GM23338 (cell line): ENCODE results near the gene TRIM44.

Source experiments
- CREB1 ChIP-seq: fragments of 250-450 bp; sonication (Bioruptor Pico); IDR thresholded peaks from 2 replicates; pipeline ENCODE4 v1.5.0; 2020; ENCODE audit warnings: low read depth, mild to moderate bottlenecking, moderate library complexity
- CTCF ChIP-seq, 2 experiments: fragments of 200-600 bp in 1 of 2; sonication (generic) in 1 of 2; conservative IDR thresholded peaks; 2 replicates each; pipeline versions ENCODE4 v1.5.1 to v1.6.1; 2016 to 2017; ENCODE audit warnings: antibody characterized with exemption in 2 of 2, low read depth in 2 of 2, mild to moderate bottlenecking in 2 of 2, moderate library complexity in 1 of 2
- EZH2 ChIP-seq: fragments of 200-600 bp; sonication (generic); IDR thresholded peaks from one replicate; pipeline ENCODE4 v1.8.0; 2017; ENCODE audit warnings: antibody characterized with exemption, mild to moderate bottlenecking, low read depth; ENCODE audit not compliant: unreplicated experiment
- EZH2phosphoT487 ChIP-seq: fragments of 200-600 bp; sonication (generic); IDR thresholded peaks from one replicate; pipeline ENCODE4 v1.8.1; 2018; ENCODE audit warnings: antibody characterized with exemption; ENCODE audit not compliant: unreplicated experiment
- JUNB ChIP-seq: IDR thresholded peaks from one replicate; pipeline ENCODE4 v1.6.1; 2016; ENCODE audit warnings: antibody characterized with exemption; ENCODE audit not compliant: unreplicated experiment
- NANOG ChIP-seq: IDR thresholded peaks from 2 replicates; pipeline ENCODE4 v1.6.1; 2016; ENCODE audit warnings: antibody characterized with exemption, borderline replicate concordance
- POLR2AphosphoS5 ChIP-seq: IDR thresholded peaks from 2 replicates; pipeline ENCODE4 v1.6.1; 2016; ENCODE audit warnings: antibody characterized with exemption, low read depth
- REST ChIP-seq: IDR thresholded peaks from one replicate; pipeline ENCODE4 v1.6.1; 2018; ENCODE audit warnings: antibody characterized with exemption; ENCODE audit not compliant: unreplicated experiment
- STAT1 ChIP-seq: IDR thresholded peaks from one replicate; pipeline ENCODE4 v1.6.1; 2016; ENCODE audit warnings: antibody characterized with exemption; ENCODE audit not compliant: unreplicated experiment
- ZNF114 ChIP-seq: fragments of 250-450 bp; sonication (Bioruptor Pico); IDR thresholded peaks from 2 replicates; pipeline ENCODE4 v1.5.0; 2020; ENCODE audit warnings: mild to moderate bottlenecking, moderate library complexity
- ZNF331 ChIP-seq: fragments of 250-450 bp; sonication (Bioruptor Pico); IDR thresholded peaks from 2 replicates; pipeline ENCODE4 v1.5.0; 2020; ENCODE audit warnings: low read depth, mild to moderate bottlenecking, moderate library complexity
- TF ChIP-seq, protein P1 (sequence below): IDR thresholded peaks from 2 replicates; pipeline ENCODE4 v1.6.1; 2016; ENCODE audit warnings: antibody characterized with exemption
- TF ChIP-seq, protein P2 (sequence below): fragments of 250-450 bp; sonication (Bioruptor Pico); IDR thresholded peaks from 2 replicates; pipeline ENCODE4 v1.5.0; 2020; ENCODE audit warnings: mild to moderate bottlenecking, moderate library complexity

DNA sequence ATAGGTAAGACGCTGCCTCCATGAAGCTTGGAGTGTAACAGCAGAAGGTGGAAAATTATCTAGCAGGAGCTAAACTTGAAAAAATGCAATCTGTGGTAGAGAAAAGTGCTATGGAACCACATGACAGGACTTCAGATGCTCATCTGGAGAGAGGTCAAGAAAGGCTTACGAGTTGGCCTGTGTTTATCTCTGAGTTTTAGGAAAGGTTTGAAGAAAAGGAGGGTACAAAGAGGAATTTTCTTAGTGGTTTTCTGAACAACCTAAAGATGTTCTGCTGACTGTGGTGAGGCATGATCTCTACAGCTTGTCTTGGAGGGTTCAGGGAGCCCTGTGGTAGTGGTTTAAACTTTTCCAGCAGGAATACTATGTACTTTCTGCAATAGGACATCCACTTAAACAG is 36.1 kb upstream of the TRIM44 start:
- TF ChIP-seq POLR2AphosphoS5 = no peak
- TF ChIP-seq CTCF (conservative IDR thresholded peaks at IDR 0.05; ENCODE audit: low read depth in 2 of 2) = no peak
- TF ChIP-seq ZNF331 (CRISPR knock-in tag) = no peak
- TF ChIP-seq, protein P1, sequence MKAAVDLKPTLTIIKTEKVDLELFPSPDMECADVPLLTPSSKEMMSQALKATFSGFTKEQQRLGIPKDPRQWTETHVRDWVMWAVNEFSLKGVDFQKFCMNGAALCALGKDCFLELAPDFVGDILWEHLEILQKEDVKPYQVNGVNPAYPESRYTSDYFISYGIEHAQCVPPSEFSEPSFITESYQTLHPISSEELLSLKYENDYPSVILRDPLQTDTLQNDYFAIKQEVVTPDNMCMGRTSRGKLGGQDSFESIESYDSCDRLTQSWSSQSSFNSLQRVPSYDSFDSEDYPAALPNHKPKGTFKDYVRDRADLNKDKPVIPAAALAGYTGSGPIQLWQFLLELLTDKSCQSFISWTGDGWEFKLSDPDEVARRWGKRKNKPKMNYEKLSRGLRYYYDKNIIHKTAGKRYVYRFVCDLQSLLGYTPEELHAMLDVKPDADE = no peak
- TF ChIP-seq EZH2 = no peak
- TF ChIP-seq NANOG = no peak
- no peak for TF ChIP-seq JUNB
- TF ChIP-seq REST = no peak
- TF ChIP-seq EZH2phosphoT487 = no peak
- TF ChIP-seq STAT1 = no peak
- TF ChIP-seq CREB1 = no peak
- TF ChIP-seq ZNF114 (CRISPR knock-in tag) = no peak
- TF ChIP-seq, protein P2, sequence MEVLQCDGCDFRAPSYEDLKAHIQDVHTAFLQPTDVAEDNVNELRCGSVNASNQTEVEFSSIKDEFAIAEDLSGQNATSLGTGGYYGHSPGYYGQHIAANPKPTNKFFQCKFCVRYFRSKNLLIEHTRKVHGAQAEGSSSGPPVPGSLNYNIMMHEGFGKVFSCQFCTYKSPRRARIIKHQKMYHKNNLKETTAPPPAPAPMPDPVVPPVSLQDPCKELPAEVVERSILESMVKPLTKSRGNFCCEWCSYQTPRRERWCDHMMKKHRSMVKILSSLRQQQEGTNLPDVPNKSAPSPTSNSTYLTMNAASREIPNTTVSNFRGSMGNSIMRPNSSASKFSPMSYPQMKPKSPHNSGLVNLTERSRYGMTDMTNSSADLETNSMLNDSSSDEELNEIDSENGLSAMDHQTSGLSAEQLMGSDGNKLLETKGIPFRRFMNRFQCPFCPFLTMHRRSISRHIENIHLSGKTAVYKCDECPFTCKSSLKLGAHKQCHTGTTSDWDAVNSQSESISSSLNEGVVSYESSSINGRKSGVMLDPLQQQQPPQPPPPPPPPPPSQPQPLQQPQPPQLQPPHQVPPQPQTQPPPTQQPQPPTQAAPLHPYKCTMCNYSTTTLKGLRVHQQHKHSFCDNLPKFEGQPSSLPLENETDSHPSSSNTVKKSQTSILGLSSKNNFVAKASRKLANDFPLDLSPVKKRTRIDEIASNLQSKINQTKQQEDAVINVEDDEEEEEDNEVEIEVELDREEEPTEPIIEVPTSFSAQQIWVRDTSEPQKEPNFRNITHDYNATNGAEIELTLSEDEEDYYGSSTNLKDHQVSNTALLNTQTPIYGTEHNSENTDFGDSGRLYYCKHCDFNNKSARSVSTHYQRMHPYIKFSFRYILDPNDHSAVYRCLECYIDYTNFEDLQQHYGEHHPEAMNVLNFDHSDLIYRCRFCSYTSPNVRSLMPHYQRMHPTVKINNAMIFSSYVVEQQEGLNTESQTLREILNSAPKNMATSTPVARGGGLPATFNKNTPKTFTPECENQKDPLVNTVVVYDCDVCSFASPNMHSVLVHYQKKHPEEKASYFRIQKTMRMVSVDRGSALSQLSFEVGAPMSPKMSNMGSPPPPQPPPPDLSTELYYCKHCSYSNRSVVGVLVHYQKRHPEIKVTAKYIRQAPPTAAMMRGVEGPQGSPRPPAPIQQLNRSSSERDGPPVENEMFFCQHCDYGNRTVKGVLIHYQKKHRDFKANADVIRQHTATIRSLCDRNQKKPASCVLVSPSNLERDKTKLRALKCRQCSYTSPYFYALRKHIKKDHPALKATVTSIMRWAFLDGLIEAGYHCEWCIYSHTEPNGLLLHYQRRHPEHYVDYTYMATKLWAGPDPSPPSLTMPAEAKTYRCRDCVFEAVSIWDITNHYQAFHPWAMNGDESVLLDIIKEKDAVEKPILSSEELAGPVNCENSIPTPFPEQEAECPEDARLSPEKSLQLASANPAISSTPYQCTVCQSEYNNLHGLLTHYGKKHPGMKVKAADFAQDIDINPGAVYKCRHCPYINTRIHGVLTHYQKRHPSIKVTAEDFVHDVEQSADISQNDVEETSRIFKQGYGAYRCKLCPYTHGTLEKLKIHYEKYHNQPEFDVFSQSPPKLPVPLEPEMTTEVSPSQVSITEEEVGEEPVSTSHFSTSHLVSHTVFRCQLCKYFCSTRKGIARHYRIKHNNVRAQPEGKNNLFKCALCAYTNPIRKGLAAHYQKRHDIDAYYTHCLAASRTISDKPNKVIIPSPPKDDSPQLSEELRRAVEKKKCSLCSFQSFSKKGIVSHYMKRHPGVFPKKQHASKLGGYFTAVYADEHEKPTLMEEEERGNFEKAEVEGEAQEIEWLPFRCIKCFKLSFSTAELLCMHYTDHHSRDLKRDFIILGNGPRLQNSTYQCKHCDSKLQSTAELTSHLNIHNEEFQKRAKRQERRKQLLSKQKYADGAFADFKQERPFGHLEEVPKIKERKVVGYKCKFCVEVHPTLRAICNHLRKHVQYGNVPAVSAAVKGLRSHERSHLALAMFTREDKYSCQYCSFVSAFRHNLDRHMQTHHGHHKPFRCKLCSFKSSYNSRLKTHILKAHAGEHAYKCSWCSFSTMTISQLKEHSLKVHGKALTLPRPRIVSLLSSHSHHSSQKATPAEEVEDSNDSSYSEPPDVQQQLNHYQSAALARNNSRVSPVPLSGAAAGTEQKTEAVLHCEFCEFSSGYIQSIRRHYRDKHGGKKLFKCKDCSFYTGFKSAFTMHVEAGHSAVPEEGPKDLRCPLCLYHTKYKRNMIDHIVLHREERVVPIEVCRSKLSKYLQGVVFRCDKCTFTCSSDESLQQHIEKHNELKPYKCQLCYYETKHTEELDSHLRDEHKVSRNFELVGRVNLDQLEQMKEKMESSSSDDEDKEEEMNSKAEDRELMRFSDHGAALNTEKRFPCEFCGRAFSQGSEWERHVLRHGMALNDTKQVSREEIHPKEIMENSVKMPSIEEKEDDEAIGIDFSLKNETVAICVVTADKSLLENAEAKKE = no peak
